ENCODE results near the gene CYBRD1.

DNA sequence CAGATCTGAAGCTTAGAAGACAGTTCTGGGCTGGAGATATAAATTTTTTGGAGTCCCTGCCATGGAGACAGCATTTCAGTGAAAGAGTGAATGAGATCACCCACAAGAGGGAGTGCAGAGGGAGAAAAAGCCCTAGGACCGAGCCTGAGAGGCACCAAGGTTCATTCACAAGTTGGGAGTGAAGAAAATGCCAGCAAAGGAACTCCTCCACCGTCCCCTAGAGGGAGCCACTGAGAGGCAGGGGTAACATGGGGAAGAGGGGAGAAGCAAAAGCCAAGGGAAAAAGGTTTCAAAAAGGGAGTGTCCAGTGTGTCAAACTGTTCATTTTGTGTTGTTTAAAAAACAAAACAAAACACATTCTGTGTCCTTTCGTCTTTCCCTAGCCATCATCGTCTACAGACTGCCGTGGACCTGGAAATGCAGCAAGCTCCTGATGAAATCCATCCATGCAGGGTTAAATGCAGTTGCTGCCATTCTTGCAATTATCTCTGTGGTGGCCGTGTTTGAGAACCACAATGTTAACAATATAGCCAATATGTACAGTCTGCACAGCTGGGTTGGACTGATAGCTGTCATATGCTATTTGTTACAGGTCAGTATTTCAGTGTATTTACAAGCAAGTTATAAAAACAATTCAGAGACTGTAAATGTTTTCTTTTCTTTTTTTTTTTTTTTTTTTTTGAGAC is 19.1 kb downstream of the CYBRD1 start:
- TF ChIP-seq ARID4B (CRISPR knock-in tag; IDR thresholded peaks at IDR 0.05; ENCODE audit: borderline replicate concordance) (no peak), CTCF (IDR thresholded peaks at IDR 0.05) (peak; percentile 57), JUN (CRISPR knock-in tag; IDR thresholded peaks at IDR 0.05) (no peak), FOXK1 (CRISPR knock-in tag; IDR thresholded peaks at IDR 0.05) (no peak), E2F5 (CRISPR knock-in tag; IDR thresholded peaks at IDR 0.05) (no peak), ZSCAN18 (CRISPR knock-in tag; IDR thresholded peaks at IDR 0.05) (0 out of 2 replicates have a peak, but pooled peaks have one; percentile 31), HMGA2 (CRISPR knock-in tag; IDR thresholded peaks at IDR 0.05) (no peak), ZNF396 (CRISPR knock-in tag; IDR thresholded peaks at IDR 0.05; ENCODE audit: borderline replicate concordance) (no peak), SP1 (CRISPR knock-in tag; conservative IDR thresholded peaks at IDR 0.05) (no peak)
- TF ChIP-seq, protein P1, sequence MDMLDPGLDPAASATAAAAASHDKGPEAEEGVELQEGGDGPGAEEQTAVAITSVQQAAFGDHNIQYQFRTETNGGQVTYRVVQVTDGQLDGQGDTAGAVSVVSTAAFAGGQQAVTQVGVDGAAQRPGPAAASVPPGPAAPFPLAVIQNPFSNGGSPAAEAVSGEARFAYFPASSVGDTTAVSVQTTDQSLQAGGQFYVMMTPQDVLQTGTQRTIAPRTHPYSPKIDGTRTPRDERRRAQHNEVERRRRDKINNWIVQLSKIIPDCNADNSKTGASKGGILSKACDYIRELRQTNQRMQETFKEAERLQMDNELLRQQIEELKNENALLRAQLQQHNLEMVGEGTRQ (CRISPR knock-in tag; IDR thresholded peaks at IDR 0.05): no peak
- TF ChIP-seq, protein P2, sequence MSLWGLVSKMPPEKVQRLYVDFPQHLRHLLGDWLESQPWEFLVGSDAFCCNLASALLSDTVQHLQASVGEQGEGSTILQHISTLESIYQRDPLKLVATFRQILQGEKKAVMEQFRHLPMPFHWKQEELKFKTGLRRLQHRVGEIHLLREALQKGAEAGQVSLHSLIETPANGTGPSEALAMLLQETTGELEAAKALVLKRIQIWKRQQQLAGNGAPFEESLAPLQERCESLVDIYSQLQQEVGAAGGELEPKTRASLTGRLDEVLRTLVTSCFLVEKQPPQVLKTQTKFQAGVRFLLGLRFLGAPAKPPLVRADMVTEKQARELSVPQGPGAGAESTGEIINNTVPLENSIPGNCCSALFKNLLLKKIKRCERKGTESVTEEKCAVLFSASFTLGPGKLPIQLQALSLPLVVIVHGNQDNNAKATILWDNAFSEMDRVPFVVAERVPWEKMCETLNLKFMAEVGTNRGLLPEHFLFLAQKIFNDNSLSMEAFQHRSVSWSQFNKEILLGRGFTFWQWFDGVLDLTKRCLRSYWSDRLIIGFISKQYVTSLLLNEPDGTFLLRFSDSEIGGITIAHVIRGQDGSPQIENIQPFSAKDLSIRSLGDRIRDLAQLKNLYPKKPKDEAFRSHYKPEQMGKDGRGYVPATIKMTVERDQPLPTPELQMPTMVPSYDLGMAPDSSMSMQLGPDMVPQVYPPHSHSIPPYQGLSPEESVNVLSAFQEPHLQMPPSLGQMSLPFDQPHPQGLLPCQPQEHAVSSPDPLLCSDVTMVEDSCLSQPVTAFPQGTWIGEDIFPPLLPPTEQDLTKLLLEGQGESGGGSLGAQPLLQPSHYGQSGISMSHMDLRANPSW (CRISPR knock-in tag; conservative IDR thresholded peaks at IDR 0.05; ENCODE audit: low read depth): no peak
- TF ChIP-seq, protein P3, sequence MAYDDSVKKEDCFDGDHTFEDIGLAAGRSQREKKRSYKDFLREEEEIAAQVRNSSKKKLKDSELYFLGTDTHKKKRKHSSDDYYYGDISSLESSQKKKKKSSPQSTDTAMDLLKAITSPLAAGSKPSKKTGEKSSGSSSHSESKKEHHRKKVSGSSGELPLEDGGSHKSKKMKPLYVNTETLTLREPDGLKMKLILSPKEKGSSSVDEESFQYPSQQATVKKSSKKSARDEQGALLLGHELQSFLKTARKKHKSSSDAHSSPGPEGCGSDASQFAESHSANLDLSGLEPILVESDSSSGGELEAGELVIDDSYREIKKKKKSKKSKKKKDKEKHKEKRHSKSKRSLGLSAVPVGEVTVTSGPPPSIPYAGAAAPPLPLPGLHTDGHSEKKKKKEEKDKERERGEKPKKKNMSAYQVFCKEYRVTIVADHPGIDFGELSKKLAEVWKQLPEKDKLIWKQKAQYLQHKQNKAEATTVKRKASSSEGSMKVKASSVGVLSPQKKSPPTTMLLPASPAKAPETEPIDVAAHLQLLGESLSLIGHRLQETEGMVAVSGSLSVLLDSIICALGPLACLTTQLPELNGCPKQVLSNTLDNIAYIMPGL (CRISPR knock-in tag; IDR thresholded peaks at IDR 0.05): no peak

Measured in WTC11 (cell line).